ENCODE results near the gene CER1.

- TF ChIP-seq CTCF (IDR thresholded peaks at IDR 0.05) = no peak
- TF ChIP-seq POLR2A (IDR thresholded peaks at IDR 0.05) = no peak
Observed at GRCh38 chr9:14761584-14761983, 39.1 kb upstream of the CER1 start.

Data from testis (tissue), 2 donors.